Heart left ventricle (tissue), 16 donors: ENCODE data around the gene TDRD7. TPM values are rescaled to one million over a fixed set of nuclear protein-coding genes. Genes with fewer than 3 reads are reported as not detected.

Experiments used
- ATAC-seq, 4 donors: fragments of 200-7000 bp; cut with Tn5 transposase; one replicate each; pipeline ENCODE4 v1.9.1; 2020 to 2022; ENCODE audit warnings: moderate library complexity in 4 of 4, mild to moderate bottlenecking in 3 of 4, moderate number of reproducible peaks in 1 of 4
- DNase-seq, 5 donors: peaks; one replicate each; pipeline ENCODE4 v3.0.0-alpha.2; 2020
- H3K27ac ChIP-seq, 12 donors: fragments of 200-600 bp; sonication (generic) in 4 of 12; one replicate each; pipeline versions ENCODE4 v1.5.0 to v1.8.0; 2016 to 2022; ENCODE audit warnings: mild to moderate bottlenecking in 2 of 12
- H3K27me3 ChIP-seq, 9 donors: fragments of 200-600 bp; sonication (generic) in 2 of 9; one replicate each; pipeline versions ENCODE4 v1.5.1 to v1.8.0; 2016 to 2022; ENCODE audit warnings: mild to moderate bottlenecking in 3 of 9
- H3K36me3 ChIP-seq, 9 donors: fragments of 200-600 bp; sonication (generic) in 2 of 9; one replicate each; pipeline versions ENCODE4 v1.5.0 to v1.8.0; 2018 to 2022; ENCODE audit warnings: mild to moderate bottlenecking in 2 of 9
- H3K4me1 ChIP-seq, 12 donors: fragments of 200-600 bp; sonication (generic) in 4 of 12; one replicate each; pipeline versions ENCODE4 v1.5.0 to v1.8.0; 2016 to 2022; ENCODE audit warnings: mild to moderate bottlenecking in 3 of 12
- H3K4me3 ChIP-seq, 12 donors: fragments of 200-600 bp; sonication (generic) in 4 of 12; one replicate each; pipeline versions ENCODE4 v1.5.0 to v1.8.0; 2017 to 2022; ENCODE audit warnings: mild to moderate bottlenecking in 9 of 12, moderate library complexity in 4 of 12
- H3K9me3 ChIP-seq, 12 donors: fragments of 200-600 bp; sonication (generic) in 4 of 12; one replicate each; pipeline versions ENCODE4 v1.5.0 to v1.8.0; 2016 to 2022; ENCODE audit warnings: mild to moderate bottlenecking in 1 of 12
- POLR2A ChIP-seq, 2 donors: fragments of 450-650 bp; IDR thresholded peaks; one replicate each; pipeline ENCODE4 v1.6.1; 2017; ENCODE audit warnings: antibody characterized with exemption in 2 of 2, mild to moderate bottlenecking in 2 of 2, moderate library complexity in 2 of 2
- WGBS, 4 donors: extraction: QIAGEN DNeasy Blood & Tissue Kit in 2 of 4; methylation state at CpG; one replicate each; pipeline versions ENCODE4 v1.1.5 to v1.1.7; 2013 to 2018; 5-methylcytosine and 5-hydroxymethylcytosine counted together
- intact Hi-C, 10 donors: fragments of 100-400 bp; cut with DNase I; formaldehyde crosslinking; loops; one replicate each; pipeline versions ENCODE4 v1.11.1 to v1.14.2; 2022
- polyA plus RNA-seq, 2 donors: library from polyadenylated mRNA; stranded (reverse); fragments of 200-250 nt; gene quantifications; one replicate each; pipeline ENCODE4 v1.2.3, GENCODE V29; 2013
- total RNA-seq, 9 donors: library from RNA; depleted of rRNA in 2 of 9; stranded (reverse); fragments of >200 nt in 2 of 9; fragmentation: NEBNext Ultra II Directional in 3 of 9; extraction: Animal tissue kit (Norgen Biotek cat#: 25700) in 3 of 9; gene quantifications; one replicate each; pipeline versions ENCODE4 v1.1.0 to v1.2.4, GENCODE V29; 2016 to 2023
- TF ChIP-seq, protein P1 (sequence below), 12 donors: fragments of 200-600 bp; sonication (generic) in 4 of 12; IDR thresholded peaks; one replicate each; pipeline versions ENCODE4 v1.5.0 to v1.8.0; 2018 to 2022; ENCODE audit warnings: antibody characterized with exemption in 12 of 12, mild to moderate bottlenecking in 5 of 12
- donor health status: ischemic (EF 13 %, LVEDD 7.1; RV severe dilation, severe dysfunction).
- donor health status: healthy with polysubstance abuse.
- donor health status: DM: no; HTN: yes; CAD: no.
- donor health status: DM: no; HTN: no; CAD: no.
- donor health status: ischemic (EF 25% LVEDD 6.9; RV normal size, moderate dysfunction).
- donor health status: ischemic (EF 25% LVEDD 5.7; RV mildly dilated, moderate dysfunction).
- donor health status: healthy.
- donor health status: DM: yes; HTN: yes; CAD: no.
- donor health status: ischemic (EF 35%, LVEDD 5.7; RV mildly dilated, moderate dysfunction).
- donor health status: nonischemic (EF 11% LVEDD 7.7; RV severe dilation, severe dysfunction).
- donor health status: DM: yes; HTN: yes; CAD: no.
- donor health status: PGD.
- donor health status: ischemic (EF 29% LVEDD 5.4; RV normal size, mild dysfunction).
- donor health status: nonischemic (EF 23%, LVEDD 6.1; RV moderate dilation, normal function).

Gene TDRD7
- total and polyA plus RNA-seq, 11 donors = 3.0 to 15.3 (median 8.9) TPM

DNA sequence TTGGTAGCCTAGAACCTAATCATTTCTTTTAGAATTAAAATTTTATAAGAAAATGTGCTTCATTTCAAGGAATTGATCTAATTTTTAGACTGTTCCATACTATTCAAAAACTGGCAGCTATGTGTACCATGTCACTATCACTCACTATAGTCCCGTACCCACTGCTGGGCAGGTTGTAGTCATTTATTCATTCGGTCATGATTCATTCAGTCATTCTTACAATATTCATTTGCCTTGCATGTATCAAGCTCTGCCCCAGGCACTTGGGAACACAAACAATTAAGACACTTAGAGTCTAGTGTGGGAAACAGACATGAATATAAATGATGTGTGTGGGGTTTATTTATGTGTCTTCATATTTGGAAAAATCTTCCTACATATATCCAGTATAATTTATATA lies 26.4 kb downstream of the TDRD7 start:
- Histone ChIP-seq H3K9me3 (no peaks in the 10 kb centered on the region), H3K4me3 (no peak overlapping the region), H3K27me3 (no peaks in the 10 kb centered on the region), H3K36me3 (peaks cover 0 to 78% (median 55%) of the 10 kb centered on the region in 9 donors), H3K4me1 (no peaks in the 10 kb centered on the region), H3K27ac (no peak overlapping the region)
- intact Hi-C loops = loop anchor here in 1 of 10 donors (10.0 kb wide), 1 partner anchor 627 kb away; no protein-coding TSS in a partner anchor
- 97 to 99% (median 98%) methylated on average over 2 of the region's 2 CpGs for WGBS, 4 donors
- DNase-seq (no peak), ATAC-seq (no peak)
- no peak for TF ChIP-seq POLR2A (IDR thresholded peaks at IDR 0.05)
- TF ChIP-seq, protein P1, sequence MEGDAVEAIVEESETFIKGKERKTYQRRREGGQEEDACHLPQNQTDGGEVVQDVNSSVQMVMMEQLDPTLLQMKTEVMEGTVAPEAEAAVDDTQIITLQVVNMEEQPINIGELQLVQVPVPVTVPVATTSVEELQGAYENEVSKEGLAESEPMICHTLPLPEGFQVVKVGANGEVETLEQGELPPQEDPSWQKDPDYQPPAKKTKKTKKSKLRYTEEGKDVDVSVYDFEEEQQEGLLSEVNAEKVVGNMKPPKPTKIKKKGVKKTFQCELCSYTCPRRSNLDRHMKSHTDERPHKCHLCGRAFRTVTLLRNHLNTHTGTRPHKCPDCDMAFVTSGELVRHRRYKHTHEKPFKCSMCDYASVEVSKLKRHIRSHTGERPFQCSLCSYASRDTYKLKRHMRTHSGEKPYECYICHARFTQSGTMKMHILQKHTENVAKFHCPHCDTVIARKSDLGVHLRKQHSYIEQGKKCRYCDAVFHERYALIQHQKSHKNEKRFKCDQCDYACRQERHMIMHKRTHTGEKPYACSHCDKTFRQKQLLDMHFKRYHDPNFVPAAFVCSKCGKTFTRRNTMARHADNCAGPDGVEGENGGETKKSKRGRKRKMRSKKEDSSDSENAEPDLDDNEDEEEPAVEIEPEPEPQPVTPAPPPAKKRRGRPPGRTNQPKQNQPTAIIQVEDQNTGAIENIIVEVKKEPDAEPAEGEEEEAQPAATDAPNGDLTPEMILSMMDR (IDR thresholded peaks at IDR 0.05) = no peak

DNA sequence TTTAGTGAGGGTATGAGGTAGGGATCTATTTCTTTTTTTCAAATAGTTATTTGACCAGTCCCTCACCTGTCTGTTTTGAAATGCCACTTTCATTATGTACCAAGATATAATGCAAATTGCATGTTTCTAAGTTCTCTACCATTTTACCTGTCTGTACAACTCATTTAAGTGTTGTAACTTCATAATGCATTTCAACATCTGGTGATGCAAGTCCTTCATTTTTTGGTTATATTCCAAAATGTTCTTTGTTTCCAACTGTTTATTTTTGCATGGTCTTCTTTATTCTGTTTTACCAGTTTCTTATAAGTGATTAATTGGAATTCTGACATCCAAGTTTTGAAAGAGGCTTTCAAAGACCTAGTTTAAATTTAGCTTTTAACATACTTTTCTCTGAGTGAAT lies 26.8 kb downstream of the TDRD7 start:
- Histone ChIP-seq H3K36me3 (peaks cover 0 to 77% (median 52%) of the 10 kb centered on the region in 9 donors), H3K4me3 (no peak overlapping the region), H3K4me1 (no peaks in the 10 kb centered on the region), H3K27ac (no peak overlapping the region), H3K9me3 (no peaks in the 10 kb centered on the region), H3K27me3 (no peaks in the 10 kb centered on the region)
- TF ChIP-seq POLR2A (IDR thresholded peaks at IDR 0.05) = no peak
- TF ChIP-seq, protein P1 (IDR thresholded peaks at IDR 0.05) = no peak
- DNase-seq (no peak), ATAC-seq (no peak)
- intact Hi-C loops = loop anchor here in 1 of 10 donors (10.0 kb wide), 1 partner anchor 626 kb away; no protein-coding TSS in a partner anchor

DNA sequence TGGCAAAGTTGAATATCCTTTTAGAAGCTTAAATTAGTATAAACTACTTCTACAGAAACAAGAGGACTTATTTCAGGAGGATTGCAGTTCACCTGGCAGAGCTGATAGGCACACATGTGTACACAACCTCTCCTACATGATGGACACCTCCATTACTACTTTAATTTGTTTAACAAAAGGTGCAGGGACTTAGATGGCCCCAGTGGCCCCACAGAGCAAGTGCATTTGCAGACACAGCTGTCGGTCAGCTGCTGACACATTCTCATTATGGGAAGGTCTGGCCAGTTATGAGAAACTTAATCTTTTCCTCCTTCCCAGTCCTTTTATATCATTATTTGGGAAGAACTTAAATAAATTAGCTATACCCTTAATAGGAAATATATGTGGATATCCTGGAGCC lies 28.3 kb downstream of the TDRD7 start:
- 84 to 95% (median 91%) methylated on average over 1 of the region's 1 CpG for WGBS, 4 donors
- ATAC-seq = no peak
- Histone ChIP-seq H3K36me3 (peaks cover 0 to 66% (median 44%) of the 10 kb centered on the region in 9 donors), H3K4me1 (no peaks in the 10 kb centered on the region), H3K27ac (no peak overlapping the region), H3K4me3 (no peak overlapping the region), H3K27me3 (no peaks in the 10 kb centered on the region), H3K9me3 (no peaks in the 10 kb centered on the region)
- intact Hi-C loops = no loop called here
- no peak for DNase-seq
- TF ChIP-seq, protein P1 (IDR thresholded peaks at IDR 0.05) = no peak
- TF ChIP-seq POLR2A (IDR thresholded peaks at IDR 0.05) = no peak

DNA sequence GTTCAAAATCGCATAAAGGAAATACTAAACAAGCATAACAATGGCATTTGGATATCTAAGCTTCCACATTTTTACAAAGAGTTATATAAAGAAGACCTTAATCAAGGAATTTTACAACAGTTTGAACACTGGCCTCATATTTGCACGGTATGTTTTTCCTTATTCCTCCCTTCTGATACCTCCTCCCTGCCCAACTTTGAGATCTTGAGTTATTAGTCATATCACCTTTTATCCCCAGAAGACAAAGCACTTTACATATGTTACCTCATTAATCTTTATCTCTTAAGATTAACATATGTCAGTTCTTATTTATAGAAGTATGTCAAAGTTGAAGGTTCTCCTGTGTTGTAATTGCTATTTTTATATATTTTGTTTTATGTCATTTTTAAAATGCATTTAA lies 29.8 kb downstream of the TDRD7 start:
- H3K4me3 ChIP-seq = no peak overlapping the region
- WGBS, 4 donors = 74 to 86% (median 80%) methylated on average over 2 of the region's 2 CpGs
- no peaks in the 10 kb centered on the region for H3K4me1 ChIP-seq
- no peak overlapping the region for H3K27ac ChIP-seq
- TF ChIP-seq, protein P1 (IDR thresholded peaks at IDR 0.05) = no peak
- TF ChIP-seq POLR2A (IDR thresholded peaks at IDR 0.05) = no peak
- no peaks in the 10 kb centered on the region for H3K9me3 ChIP-seq
- no peak for DNase-seq
- intact Hi-C loops = no loop called here
- no peak for ATAC-seq
- H3K36me3 ChIP-seq = peaks cover 0 to 62% (median 44%) of the 10 kb centered on the region in 9 donors
- no peaks in the 10 kb centered on the region for H3K27me3 ChIP-seq
